ENCODE results near the gene VIT. TPM values are rescaled to one million over a fixed set of nuclear protein-coding genes. Genes with fewer than 3 reads are reported as not detected.

Gene VIT
- total RNA-seq, 1 experiment from 2014 or later = not detected

DNA sequence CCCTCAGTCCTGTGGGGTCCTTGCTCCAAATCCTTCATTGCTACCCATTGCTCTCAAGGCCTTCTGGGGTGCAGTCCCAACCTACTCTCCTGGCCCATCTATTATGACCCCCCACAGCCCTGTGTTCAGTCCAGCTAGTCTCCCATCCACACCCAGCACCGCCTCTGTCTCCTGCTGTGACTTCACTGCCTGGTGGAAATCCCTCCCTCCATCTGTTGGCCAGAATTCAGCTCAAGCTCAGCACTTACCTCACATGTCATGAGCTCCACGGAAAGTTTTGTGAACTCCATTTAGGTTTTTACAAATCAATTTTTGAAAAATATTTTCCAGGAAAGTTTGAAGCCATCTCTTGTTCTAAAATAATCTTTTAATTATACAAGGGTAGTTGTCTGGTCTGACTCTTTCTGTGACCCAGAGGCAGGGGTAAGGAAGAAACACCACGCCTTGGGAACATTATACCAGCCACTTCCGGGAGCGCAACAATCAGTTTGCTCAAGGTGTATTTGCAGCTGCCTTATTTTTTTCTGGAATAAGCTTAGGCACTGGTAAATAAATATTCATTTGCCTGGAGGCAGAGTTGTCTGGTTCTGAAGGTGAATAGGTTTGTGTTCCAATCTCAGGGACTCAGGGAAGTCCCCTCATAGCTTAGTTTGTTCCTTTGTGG is 110.8 kb downstream of the VIT start:
- no peak overlapping the region for H2AFZ ChIP-seq (ENCODE audit: low read length)
- no peak overlapping the region for H3K27ac ChIP-seq (ENCODE audit: low read length)
- no peaks in the 10 kb centered on the region for H3K79me2 ChIP-seq (ENCODE audit: low read length)
- CTCF ChIA-PET = no interaction called here
- POLR2A ChIA-PET (ENCODE audit: unreplicated experiment) = no interaction called here
- BruUV-seq (replicated peaks) = no TSS peak
- no peaks in the 10 kb centered on the region for H4K20me1 ChIP-seq (ENCODE audit: low read length)
- no peak overlapping the region for H3K4me3 ChIP-seq (ENCODE audit: low read length)
- no peaks in the 10 kb centered on the region for H3K27me3 ChIP-seq (ENCODE audit: low read length)
- H3F3A ChIP-seq (ENCODE audit: low read length, unreplicated experiment) = no peaks in the 10 kb centered on the region
- TF ChIP-seq EZH2 (IDR thresholded peaks at IDR 0.05; ENCODE audit: low read length, unreplicated experiment) (no peak), EZH2phosphoT487 (IDR thresholded peaks at IDR 0.05; ENCODE audit: borderline replicate concordance, low read length) (no peak), CTCF (conservative IDR thresholded peaks at IDR 0.05; ENCODE audit: low read depth, low read length) (no peak)
- no peak overlapping the region for H3K9ac ChIP-seq (ENCODE audit: low read length)
- no peaks in the 10 kb centered on the region for H3K9me2 ChIP-seq (replicated peaks; ENCODE audit: low read length)
- no peaks in the 10 kb centered on the region for H3K4me1 ChIP-seq (ENCODE audit: insufficient read depth, low read length)
- ATAC-seq (no peak), DNase-seq (no peak)
- intact Hi-C loops (cut with micrococcal nuclease) = no loop called here
- no peak overlapping the region for H3K4me2 ChIP-seq (ENCODE audit: low read length)
- no peaks in the 10 kb centered on the region for H3K9me3 ChIP-seq (ENCODE audit: low read length)
- H3K36me3 ChIP-seq (ENCODE audit: low read depth, low read length) = no peaks in the 10 kb centered on the region

DNA sequence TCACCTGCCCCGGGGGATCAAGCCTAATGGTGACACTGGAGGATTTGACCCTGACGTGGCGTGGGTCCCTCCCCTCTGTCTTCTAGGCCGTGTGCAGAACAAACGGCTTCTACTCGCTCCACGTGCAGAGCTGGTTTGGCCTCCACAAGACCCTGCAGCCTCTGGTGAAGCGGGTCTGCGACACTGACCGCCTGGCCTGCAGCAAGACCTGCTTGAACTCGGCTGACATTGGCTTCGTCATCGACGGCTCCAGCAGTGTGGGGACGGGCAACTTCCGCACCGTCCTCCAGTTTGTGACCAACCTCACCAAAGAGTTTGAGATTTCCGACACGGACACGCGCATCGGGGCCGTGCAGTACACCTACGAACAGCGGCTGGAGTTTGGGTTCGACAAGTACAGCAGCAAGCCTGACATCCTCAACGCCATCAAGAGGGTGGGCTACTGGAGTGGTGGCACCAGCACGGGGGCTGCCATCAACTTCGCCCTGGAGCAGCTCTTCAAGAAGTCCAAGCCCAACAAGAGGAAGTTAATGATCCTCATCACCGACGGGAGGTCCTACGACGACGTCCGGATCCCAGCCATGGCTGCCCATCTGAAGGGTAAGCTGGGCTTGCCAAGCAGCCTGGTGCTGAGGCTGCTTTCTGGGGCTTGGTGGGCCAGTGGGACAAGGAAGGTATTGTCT is 112.0 kb downstream of the VIT start:
- no peak overlapping the region for H3K4me2 ChIP-seq (ENCODE audit: low read length)
- no peak overlapping the region for H3K27ac ChIP-seq (ENCODE audit: low read length)
- no peaks in the 10 kb centered on the region for H3K9me3 ChIP-seq (ENCODE audit: low read length)
- CTCF ChIA-PET = no interaction called here
- no peak overlapping the region for H3K9ac ChIP-seq (ENCODE audit: low read length)
- no peaks in the 10 kb centered on the region for H3K4me1 ChIP-seq (ENCODE audit: insufficient read depth, low read length)
- H3K36me3 ChIP-seq (ENCODE audit: low read depth, low read length) = no peaks in the 10 kb centered on the region
- no TSS peak for BruUV-seq (replicated peaks)
- H4K20me1 ChIP-seq (ENCODE audit: low read length) = no peaks in the 10 kb centered on the region
- TF ChIP-seq EZH2 (IDR thresholded peaks at IDR 0.05; ENCODE audit: low read length, unreplicated experiment) (no peak), CTCF (conservative IDR thresholded peaks at IDR 0.05; ENCODE audit: low read depth, low read length) (no peak), EZH2phosphoT487 (IDR thresholded peaks at IDR 0.05; ENCODE audit: borderline replicate concordance, low read length) (no peak)
- DNase-seq (no peak), ATAC-seq (no peak)
- no peaks in the 10 kb centered on the region for H3K79me2 ChIP-seq (ENCODE audit: low read length)
- intact Hi-C loops (cut with micrococcal nuclease) = no loop called here
- POLR2A ChIA-PET (ENCODE audit: unreplicated experiment) = no interaction called here
- no peak overlapping the region for H2AFZ ChIP-seq (ENCODE audit: low read length)
- no peaks in the 10 kb centered on the region for H3K9me2 ChIP-seq (replicated peaks; ENCODE audit: low read length)
- no peaks in the 10 kb centered on the region for H3F3A ChIP-seq (ENCODE audit: low read length, unreplicated experiment)
- H3K27me3 ChIP-seq (ENCODE audit: low read length) = no peaks in the 10 kb centered on the region
- no peak overlapping the region for H3K4me3 ChIP-seq (ENCODE audit: low read length)

DNA sequence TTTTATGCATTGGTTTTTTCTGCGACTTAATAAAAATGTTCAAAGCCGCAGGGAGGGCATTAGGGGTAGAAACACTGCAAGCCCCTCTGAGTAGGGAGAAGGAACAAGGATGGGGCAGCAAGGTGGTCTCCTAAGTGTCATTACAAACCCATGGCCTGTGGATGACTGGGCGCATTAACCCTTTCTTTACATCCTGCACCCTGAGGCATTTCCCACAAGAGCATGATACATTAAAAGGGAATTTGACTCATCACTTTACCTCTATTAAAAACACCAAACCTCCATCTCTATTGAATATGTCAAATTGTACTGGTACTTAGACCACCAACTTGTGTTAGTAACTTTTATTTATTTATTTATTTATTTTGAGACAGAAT is 112.5 kb downstream of the VIT start:
- Histone ChIP-seq H3K36me3 (ENCODE audit: low read depth, low read length) (no peaks in the 10 kb centered on the region), H3F3A (ENCODE audit: low read length, unreplicated experiment) (no peaks in the 10 kb centered on the region), H3K79me2 (ENCODE audit: low read length) (no peaks in the 10 kb centered on the region), H3K9me3 (ENCODE audit: low read length) (no peaks in the 10 kb centered on the region), H2AFZ (ENCODE audit: low read length) (no peak overlapping the region), H3K4me2 (ENCODE audit: low read length) (no peak overlapping the region), H3K9me2 (replicated peaks; ENCODE audit: low read length) (no peaks in the 10 kb centered on the region), H3K4me3 (ENCODE audit: low read length) (no peak overlapping the region), H3K4me1 (ENCODE audit: insufficient read depth, low read length) (no peaks in the 10 kb centered on the region), H3K27ac (ENCODE audit: low read length) (no peak overlapping the region), H3K9ac (ENCODE audit: low read length) (no peak overlapping the region), H3K27me3 (ENCODE audit: low read length) (no peaks in the 10 kb centered on the region), H4K20me1 (ENCODE audit: low read length) (no peaks in the 10 kb centered on the region)
- ATAC-seq (no peak), DNase-seq (no peak)
- TF ChIP-seq EZH2 (IDR thresholded peaks at IDR 0.05; ENCODE audit: low read length, unreplicated experiment) = no peak
- TF ChIP-seq CTCF (conservative IDR thresholded peaks at IDR 0.05; ENCODE audit: low read depth, low read length) = no peak
- no peak for TF ChIP-seq EZH2phosphoT487 (IDR thresholded peaks at IDR 0.05; ENCODE audit: borderline replicate concordance, low read length)
- intact Hi-C loops (cut with micrococcal nuclease) = no loop called here
- POLR2A ChIA-PET (ENCODE audit: unreplicated experiment) = no interaction called here
- CTCF ChIA-PET = no interaction called here
- BruUV-seq (replicated peaks) = no TSS peak
